MM.1S (cell line): ENCODE results near the gene SLC47A2.

ENCODE experiments used
- DNase-seq: peaks from one replicate; pipeline ENCODE4 v3.0.0-alpha.2; 2015
- H2AFZ ChIP-seq: fragments of 300-600 bp; sonication (generic); 2 replicates; pipeline ENCODE4 v1.6.0; 2016; ENCODE audit warnings: antibody characterized with exemption, low read length
- H3F3A ChIP-seq: fragments of 300-600 bp; sonication (generic); 2 replicates; pipeline ENCODE4 v1.6.1; 2016; ENCODE audit warnings: mild to moderate bottlenecking, antibody characterized with exemption, low read length, moderate library complexity, mixed read lengths; ENCODE audit not compliant: insufficient read depth
- H3K27ac ChIP-seq: fragments of 300-600 bp; sonication (generic); 2 replicates; pipeline ENCODE4 v1.5.1; 2016; ENCODE audit warnings: mild to moderate bottlenecking, low read length
- H3K27me3 ChIP-seq: fragments of 300-600 bp; sonication (generic); replicated peaks from 2 replicates; pipeline ENCODE4 v1.6.0; 2016; ENCODE audit warnings: low read length; ENCODE audit not compliant: insufficient read depth
- H3K36me3 ChIP-seq: fragments of 300-600 bp; sonication (generic); replicated peaks from 2 replicates; pipeline ENCODE4 v1.6.1; 2016; ENCODE audit warnings: mild to moderate bottlenecking, low read length, mixed read lengths; ENCODE audit not compliant: insufficient read depth
- H3K4me1 ChIP-seq: fragments of 300-600 bp; sonication (generic); 2 replicates; pipeline ENCODE4 v1.6.1; 2016; ENCODE audit warnings: low read length, mixed read lengths
- H3K4me2 ChIP-seq: fragments of 300-600 bp; sonication (generic); 2 replicates; pipeline ENCODE4 v1.6.0; 2016; ENCODE audit warnings: low read depth, low read length
- H3K4me3 ChIP-seq: fragments of 300-600 bp; sonication (generic); 2 replicates; pipeline ENCODE4 v1.5.1; 2016; ENCODE audit warnings: low read length, mixed read lengths
- H3K79me2 ChIP-seq: fragments of 300-600 bp; sonication (generic); 2 replicates; pipeline ENCODE4 v1.6.1; 2016; ENCODE audit warnings: mixed run types, low read length, mixed read lengths
- H3K9ac ChIP-seq: fragments of 300-600 bp; sonication (generic); 2 replicates; pipeline ENCODE4 v1.6.1; 2016; ENCODE audit warnings: low read length, mixed read lengths
- H3K9me2 ChIP-seq: fragments of 300-600 bp; sonication (generic); replicated peaks from 2 replicates; pipeline ENCODE4 v1.6.1; 2016; ENCODE audit warnings: mild to moderate bottlenecking, low read length, mixed read lengths; ENCODE audit not compliant: insufficient read depth
- H3K9me3 ChIP-seq: fragments of 300-600 bp; sonication (generic); replicated peaks from 2 replicates; pipeline ENCODE4 v1.6.1; 2016; ENCODE audit warnings: mild to moderate bottlenecking, low read length, mixed read lengths; ENCODE audit not compliant: insufficient read depth
- H4K20me1 ChIP-seq: fragments of 300-600 bp; sonication (generic); 2 replicates; pipeline ENCODE4 v1.6.1; 2016; ENCODE audit warnings: mild to moderate bottlenecking, low read length, moderate library complexity, mixed read lengths; ENCODE audit not compliant: insufficient read depth
- CTCF ChIP-seq: fragments of 300-600 bp; sonication (generic); IDR thresholded peaks from 2 replicates; pipeline ENCODE4 v1.5.1; 2016; ENCODE audit warnings: antibody characterized with exemption, low read length, mixed read lengths
- EZH2 ChIP-seq: fragments of 300-600 bp; sonication (generic); optimal IDR thresholded peaks from 2 replicates; pipeline ENCODE3; 2017; ENCODE audit warnings: low read depth, mild to moderate bottlenecking, antibody characterized with exemption, low read length, mixed read lengths
- EZH2phosphoT487 ChIP-seq: fragments of 300-600 bp; sonication (generic); IDR thresholded peaks from 2 replicates; pipeline ENCODE4 v1.6.1; 2018; ENCODE audit warnings: antibody characterized with exemption, low read length

SLC47A2 gene

GRCh38 chr17:19656851-19657581, 59.4 kb downstream of the SLC47A2 start:
- no peak for TF ChIP-seq EZH2
- no peak for TF ChIP-seq EZH2phosphoT487
- no peak for TF ChIP-seq CTCF
- Histone ChIP-seq H4K20me1 (no peaks in the 10 kb centered on the region), H3K27ac (no peak overlapping the region), H3K9ac (no peak overlapping the region), H3K36me3 (no peaks in the 10 kb centered on the region; the same call in 1 of the 2 replicates), H3K4me1 (no peaks in the 10 kb centered on the region), H3F3A (no peaks in the 10 kb centered on the region), H3K9me2 (no peaks in the 10 kb centered on the region), H3K79me2 (peaks cover 7% of the 10 kb centered on the region), H2AFZ (no peak overlapping the region), H3K9me3 (no peaks in the 10 kb centered on the region; the same call in 1 of the 2 replicates), H3K4me2 (no peak overlapping the region), H3K27me3 (no peaks in the 10 kb centered on the region), H3K4me3 (no peak overlapping the region)
- no peak for DNase-seq

- H3K36me3 ChIP-seq: no peaks in the 10 kb centered on the region; the same call in 1 of the 2 replicates
- no peak overlapping the region for H3K4me2 ChIP-seq
- no peak for DNase-seq
- H3F3A ChIP-seq: no peaks in the 10 kb centered on the region
- peaks cover 14% of the 10 kb centered on the region for H3K79me2 ChIP-seq
- H3K4me3 ChIP-seq: no peak overlapping the region
- no peak overlapping the region for H3K27ac ChIP-seq
- H3K27me3 ChIP-seq: no peaks in the 10 kb centered on the region
- H3K4me1 ChIP-seq: no peaks in the 10 kb centered on the region
- H3K9me2 ChIP-seq: no peaks in the 10 kb centered on the region
- TF ChIP-seq EZH2: no peak
- no peak for TF ChIP-seq CTCF
- no peak for TF ChIP-seq EZH2phosphoT487
- H2AFZ ChIP-seq: no peak overlapping the region
- no peaks in the 10 kb centered on the region for H4K20me1 ChIP-seq
- no peak overlapping the region for H3K9ac ChIP-seq
- no peaks in the 10 kb centered on the region for H3K9me3 ChIP-seq
Measured at GRCh38 chr17:19656336-19656735, 60.0 kb downstream of the SLC47A2 start.

GRCh38 chr17:19654896-19655295, 61.5 kb downstream of the SLC47A2 start:
- Histone ChIP-seq H3K9me2 (no peaks in the 10 kb centered on the region), H3K27ac (no peak overlapping the region), H3K9ac (no peak overlapping the region), H3K79me2 (peaks cover 28% of the 10 kb centered on the region), H3K36me3 (no peaks in the 10 kb centered on the region; the same call in 1 of the 2 replicates), H3F3A (no peaks in the 10 kb centered on the region), H4K20me1 (no peaks in the 10 kb centered on the region), H3K9me3 (no peaks in the 10 kb centered on the region), H3K27me3 (no peaks in the 10 kb centered on the region), H2AFZ (no peak overlapping the region), H3K4me1 (0 out of 2 replicates have a peak, but pooled peaks cover 4% of the 10 kb centered on the region), H3K4me2 (no peak overlapping the region), H3K4me3 (no peak overlapping the region)
- no peak for DNase-seq
- TF ChIP-seq EZH2: no peak
- TF ChIP-seq CTCF: no peak
- TF ChIP-seq EZH2phosphoT487: no peak
